Suppressor macrophage treated with lipopolysaccharide for 4 hours (primary cell): ENCODE measurements around the gene NTNG1.
A peak's percentile ranks its signal among the peaks of the same experiment; 100 is the strongest.

ENCODE experiments used
- DNase-seq: peaks from one replicate; pipeline ENCODE4 v3.0.0-alpha.2; 2020

The NTNG1 gene

GRCh38 chr1:107473065-107473464, 332.2 kb downstream of the NTNG1 start:
- DNase-seq = no peak

GRCh38 chr1:107474877-107475612, 334.2 kb downstream of the NTNG1 start:
- DNase-seq = no peak

- peak; percentile 19 for DNase-seq
Measured at GRCh38 chr1:107477233-107477632, 336.4 kb downstream of the NTNG1 start.

GRCh38 chr1:107479865-107480350, 339.1 kb downstream of the NTNG1 start:
- no peak for DNase-seq

- DNase-seq = no peak
Measured at GRCh38 chr1:107480548-107481415, 339.9 kb downstream of the NTNG1 start.

GRCh38 chr1:107481756-107482384, 341.0 kb downstream of the NTNG1 start:
- DNase-seq = no peak

- DNase-seq = no peak
Measured at GRCh38 chr1:107483949-107484348, 343.1 kb downstream of the NTNG1 start.

GRCh38 chr1:107486349-107486748, 345.5 kb downstream of the NTNG1 start:
- DNase-seq = no peak

GRCh38 chr1:107487506-107487905, 346.7 kb downstream of the NTNG1 start:
- DNase-seq = no peak

GRCh38 chr1:107491582-107491981, 350.7 kb downstream of the NTNG1 start:
- DNase-seq = peak; percentile 3

- no peak for DNase-seq
Measured at GRCh38 chr1:107493111-107493716, 352.4 kb downstream of the NTNG1 start.

- no peak for DNase-seq
Measured at GRCh38 chr1:107494061-107494460, 353.2 kb downstream of the NTNG1 start.

GRCh38 chr1:107496002-107496401, 355.2 kb downstream of the NTNG1 start:
- DNase-seq = peak; percentile 16

GRCh38 chr1:107499139-107499744, 358.4 kb downstream of the NTNG1 start:
- no peak for DNase-seq

- no peak for DNase-seq
Measured at GRCh38 chr1:107501081-107501605, 360.3 kb downstream of the NTNG1 start.

GRCh38 chr1:107510347-107510746, 369.5 kb downstream of the NTNG1 start:
- DNase-seq = no peak

- DNase-seq = no peak
Measured at GRCh38 chr1:107512836-107513235, 372.0 kb downstream of the NTNG1 start.

- DNase-seq = no peak
Measured at GRCh38 chr1:107514841-107515240, 374.0 kb downstream of the NTNG1 start.

GRCh38 chr1:107515702-107516101, 374.9 kb downstream of the NTNG1 start:
- DNase-seq = no peak

GRCh38 chr1:107523061-107523460, 382.2 kb downstream of the NTNG1 start:
- DNase-seq = no peak

GRCh38 chr1:107523736-107524135, 382.9 kb downstream of the NTNG1 start:
- no peak for DNase-seq

- peak; percentile 46 for DNase-seq
Measured at GRCh38 chr1:107524301-107524700, 383.5 kb downstream of the NTNG1 start.
